GM23338 (cell line): ENCODE data around the gene HYAL2.

ENCODE experiments used
- CREB1 ChIP-seq: fragments of 250-450 bp; sonication (Bioruptor Pico); IDR thresholded peaks from 2 replicates; pipeline ENCODE4 v1.5.0; 2020; ENCODE audit warnings: low read depth, mild to moderate bottlenecking, moderate library complexity
- EZH2 ChIP-seq: fragments of 200-600 bp; sonication (generic); IDR thresholded peaks from one replicate; pipeline ENCODE4 v1.8.0; 2017; ENCODE audit warnings: antibody characterized with exemption, mild to moderate bottlenecking, low read depth; ENCODE audit not compliant: unreplicated experiment
- EZH2phosphoT487 ChIP-seq: fragments of 200-600 bp; sonication (generic); IDR thresholded peaks from one replicate; pipeline ENCODE4 v1.8.1; 2018; ENCODE audit warnings: antibody characterized with exemption; ENCODE audit not compliant: unreplicated experiment
- JUNB ChIP-seq: IDR thresholded peaks from one replicate; pipeline ENCODE4 v1.6.1; 2016; ENCODE audit warnings: antibody characterized with exemption; ENCODE audit not compliant: unreplicated experiment
- NANOG ChIP-seq: IDR thresholded peaks from 2 replicates; pipeline ENCODE4 v1.6.1; 2016; ENCODE audit warnings: antibody characterized with exemption, borderline replicate concordance
- POLR2AphosphoS5 ChIP-seq: IDR thresholded peaks from 2 replicates; pipeline ENCODE4 v1.6.1; 2016; ENCODE audit warnings: antibody characterized with exemption, low read depth
- STAT1 ChIP-seq: IDR thresholded peaks from one replicate; pipeline ENCODE4 v1.6.1; 2016; ENCODE audit warnings: antibody characterized with exemption; ENCODE audit not compliant: unreplicated experiment
- ZNF331 ChIP-seq: fragments of 250-450 bp; sonication (Bioruptor Pico); IDR thresholded peaks from 2 replicates; pipeline ENCODE4 v1.5.0; 2020; ENCODE audit warnings: low read depth, mild to moderate bottlenecking, moderate library complexity
- TF ChIP-seq, protein P1 (sequence below), 2 experiments: fragments of 200-600 bp in 1 of 2; sonication (generic) in 1 of 2; conservative IDR thresholded peaks; 2 replicates each; pipeline versions ENCODE4 v1.5.1 to v1.6.1; 2016 to 2017; ENCODE audit warnings: antibody characterized with exemption in 2 of 2, low read depth in 2 of 2, mild to moderate bottlenecking in 2 of 2, moderate library complexity in 1 of 2
- TF ChIP-seq, protein P2 (sequence below): IDR thresholded peaks from one replicate; pipeline ENCODE4 v1.6.1; 2018; ENCODE audit warnings: antibody characterized with exemption; ENCODE audit not compliant: unreplicated experiment

DNA sequence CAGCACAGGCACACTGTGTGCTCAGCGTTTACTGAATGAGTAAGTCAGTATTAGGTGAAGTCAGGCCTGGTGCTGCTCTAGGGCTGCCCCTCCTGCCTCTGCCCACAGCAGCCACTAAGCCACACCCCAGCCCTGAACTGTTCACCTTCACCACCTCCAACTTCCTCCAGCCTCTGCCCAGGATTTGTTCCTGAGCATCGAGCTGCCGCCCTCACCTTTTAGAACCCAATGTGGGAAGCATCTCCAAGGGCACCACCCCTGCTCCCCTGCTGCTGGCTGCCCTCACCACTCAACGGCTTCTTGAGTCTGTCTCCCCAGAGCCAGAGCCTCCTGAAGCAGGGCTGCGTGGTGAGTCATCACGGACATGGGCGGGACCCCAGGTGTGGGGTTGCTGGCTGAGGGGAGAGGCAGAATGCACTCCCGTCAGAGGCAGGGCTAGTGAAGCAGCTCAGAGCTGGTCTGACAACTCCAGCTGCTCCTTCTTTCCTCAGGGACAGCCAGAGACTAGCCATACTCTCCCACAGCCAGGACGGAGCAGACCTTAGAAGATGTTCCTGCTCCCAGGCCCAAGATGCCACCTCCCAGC lies 5.8 kb downstream of the HYAL2 start:
- TF ChIP-seq, protein P1, sequence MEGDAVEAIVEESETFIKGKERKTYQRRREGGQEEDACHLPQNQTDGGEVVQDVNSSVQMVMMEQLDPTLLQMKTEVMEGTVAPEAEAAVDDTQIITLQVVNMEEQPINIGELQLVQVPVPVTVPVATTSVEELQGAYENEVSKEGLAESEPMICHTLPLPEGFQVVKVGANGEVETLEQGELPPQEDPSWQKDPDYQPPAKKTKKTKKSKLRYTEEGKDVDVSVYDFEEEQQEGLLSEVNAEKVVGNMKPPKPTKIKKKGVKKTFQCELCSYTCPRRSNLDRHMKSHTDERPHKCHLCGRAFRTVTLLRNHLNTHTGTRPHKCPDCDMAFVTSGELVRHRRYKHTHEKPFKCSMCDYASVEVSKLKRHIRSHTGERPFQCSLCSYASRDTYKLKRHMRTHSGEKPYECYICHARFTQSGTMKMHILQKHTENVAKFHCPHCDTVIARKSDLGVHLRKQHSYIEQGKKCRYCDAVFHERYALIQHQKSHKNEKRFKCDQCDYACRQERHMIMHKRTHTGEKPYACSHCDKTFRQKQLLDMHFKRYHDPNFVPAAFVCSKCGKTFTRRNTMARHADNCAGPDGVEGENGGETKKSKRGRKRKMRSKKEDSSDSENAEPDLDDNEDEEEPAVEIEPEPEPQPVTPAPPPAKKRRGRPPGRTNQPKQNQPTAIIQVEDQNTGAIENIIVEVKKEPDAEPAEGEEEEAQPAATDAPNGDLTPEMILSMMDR (conservative IDR thresholded peaks at IDR 0.05; ENCODE audit: low read depth in 2 of 2), result no peak
- TF ChIP-seq POLR2AphosphoS5 (no peak), EZH2 (no peak), NANOG (no peak), JUNB (no peak), EZH2phosphoT487 (no peak), ZNF331 (CRISPR knock-in tag) (no peak), CREB1 (no peak), STAT1 (no peak)
- TF ChIP-seq, protein P2, sequence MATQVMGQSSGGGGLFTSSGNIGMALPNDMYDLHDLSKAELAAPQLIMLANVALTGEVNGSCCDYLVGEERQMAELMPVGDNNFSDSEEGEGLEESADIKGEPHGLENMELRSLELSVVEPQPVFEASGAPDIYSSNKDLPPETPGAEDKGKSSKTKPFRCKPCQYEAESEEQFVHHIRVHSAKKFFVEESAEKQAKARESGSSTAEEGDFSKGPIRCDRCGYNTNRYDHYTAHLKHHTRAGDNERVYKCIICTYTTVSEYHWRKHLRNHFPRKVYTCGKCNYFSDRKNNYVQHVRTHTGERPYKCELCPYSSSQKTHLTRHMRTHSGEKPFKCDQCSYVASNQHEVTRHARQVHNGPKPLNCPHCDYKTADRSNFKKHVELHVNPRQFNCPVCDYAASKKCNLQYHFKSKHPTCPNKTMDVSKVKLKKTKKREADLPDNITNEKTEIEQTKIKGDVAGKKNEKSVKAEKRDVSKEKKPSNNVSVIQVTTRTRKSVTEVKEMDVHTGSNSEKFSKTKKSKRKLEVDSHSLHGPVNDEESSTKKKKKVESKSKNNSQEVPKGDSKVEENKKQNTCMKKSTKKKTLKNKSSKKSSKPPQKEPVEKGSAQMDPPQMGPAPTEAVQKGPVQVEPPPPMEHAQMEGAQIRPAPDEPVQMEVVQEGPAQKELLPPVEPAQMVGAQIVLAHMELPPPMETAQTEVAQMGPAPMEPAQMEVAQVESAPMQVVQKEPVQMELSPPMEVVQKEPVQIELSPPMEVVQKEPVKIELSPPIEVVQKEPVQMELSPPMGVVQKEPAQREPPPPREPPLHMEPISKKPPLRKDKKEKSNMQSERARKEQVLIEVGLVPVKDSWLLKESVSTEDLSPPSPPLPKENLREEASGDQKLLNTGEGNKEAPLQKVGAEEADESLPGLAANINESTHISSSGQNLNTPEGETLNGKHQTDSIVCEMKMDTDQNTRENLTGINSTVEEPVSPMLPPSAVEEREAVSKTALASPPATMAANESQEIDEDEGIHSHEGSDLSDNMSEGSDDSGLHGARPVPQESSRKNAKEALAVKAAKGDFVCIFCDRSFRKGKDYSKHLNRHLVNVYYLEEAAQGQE, result no peak
